ENCODE results near the gene PVALB. TPM values are rescaled to one million over a fixed set of nuclear protein-coding genes. Genes with fewer than 3 reads are reported as not detected.
A peak's percentile ranks its signal among the peaks of the same experiment; 100 is the strongest.

The PVALB gene
- total RNA-seq, 1 donor: not detected

- Histone ChIP-seq H3K4me1 (ENCODE audit: insufficient read depth, low read length) (peaks cover 8% of the 10 kb centered on the region), H3K36me3 (ENCODE audit: insufficient read depth, low read length) (no peaks in the 10 kb centered on the region), H3K4me2 (ENCODE audit: insufficient read depth, low read length) (no peak overlapping the region), H4K20me1 (ENCODE audit: insufficient read depth, low read length) (no peaks in the 10 kb centered on the region), H3K9me3 (ENCODE audit: low read depth, low read length) (no peaks in the 10 kb centered on the region), H3K27ac (ENCODE audit: low read depth, low read length) (no peak overlapping the region), H2AFZ (ENCODE audit: low read length) (no peak overlapping the region), H3K79me2 (ENCODE audit: insufficient read depth, low read length) (no peaks in the 10 kb centered on the region), H3K4me3 (ENCODE audit: insufficient read depth, low read length) (no peak overlapping the region), H3K27me3 (ENCODE audit: insufficient read depth, low read length) (peaks cover 17% of the 10 kb centered on the region)
- TF ChIP-seq CTCF (IDR thresholded peaks at IDR 0.05; ENCODE audit: extremely low read depth, low read depth, low read length): no peak
- no peak for DNase-seq (ENCODE audit: insufficient read length, low spot score, missing footprints)
These were observed 41.3 kb upstream of the PVALB start for GRCh38 chr22:36858156-36858555.

- no peaks in the 10 kb centered on the region for H3K79me2 ChIP-seq (ENCODE audit: insufficient read depth, low read length)
- no peak for TF ChIP-seq CTCF (IDR thresholded peaks at IDR 0.05; ENCODE audit: extremely low read depth, low read depth, low read length)
- H3K27me3 ChIP-seq (ENCODE audit: insufficient read depth, low read length): peaks cover 25% of the 10 kb centered on the region
- H3K36me3 ChIP-seq (ENCODE audit: insufficient read depth, low read length): no peaks in the 10 kb centered on the region
- peak overlapping the region; percentile 23 for H3K4me3 ChIP-seq (ENCODE audit: insufficient read depth, low read length)
- H3K27ac ChIP-seq (ENCODE audit: low read depth, low read length): no peak overlapping the region
- H3K4me1 ChIP-seq (ENCODE audit: insufficient read depth, low read length): peaks cover 8% of the 10 kb centered on the region
- DNase-seq (ENCODE audit: insufficient read length, low spot score, missing footprints): no peak
- H4K20me1 ChIP-seq (ENCODE audit: insufficient read depth, low read length): no peaks in the 10 kb centered on the region
- H3K9me3 ChIP-seq (ENCODE audit: low read depth, low read length): no peaks in the 10 kb centered on the region
- no peak overlapping the region for H2AFZ ChIP-seq (ENCODE audit: low read length)
- peak overlapping the region; percentile 59 for H3K4me2 ChIP-seq (ENCODE audit: insufficient read depth, low read length)
These were observed 39.9 kb upstream of the PVALB start for GRCh38 chr22:36856792-36857135.

DNA sequence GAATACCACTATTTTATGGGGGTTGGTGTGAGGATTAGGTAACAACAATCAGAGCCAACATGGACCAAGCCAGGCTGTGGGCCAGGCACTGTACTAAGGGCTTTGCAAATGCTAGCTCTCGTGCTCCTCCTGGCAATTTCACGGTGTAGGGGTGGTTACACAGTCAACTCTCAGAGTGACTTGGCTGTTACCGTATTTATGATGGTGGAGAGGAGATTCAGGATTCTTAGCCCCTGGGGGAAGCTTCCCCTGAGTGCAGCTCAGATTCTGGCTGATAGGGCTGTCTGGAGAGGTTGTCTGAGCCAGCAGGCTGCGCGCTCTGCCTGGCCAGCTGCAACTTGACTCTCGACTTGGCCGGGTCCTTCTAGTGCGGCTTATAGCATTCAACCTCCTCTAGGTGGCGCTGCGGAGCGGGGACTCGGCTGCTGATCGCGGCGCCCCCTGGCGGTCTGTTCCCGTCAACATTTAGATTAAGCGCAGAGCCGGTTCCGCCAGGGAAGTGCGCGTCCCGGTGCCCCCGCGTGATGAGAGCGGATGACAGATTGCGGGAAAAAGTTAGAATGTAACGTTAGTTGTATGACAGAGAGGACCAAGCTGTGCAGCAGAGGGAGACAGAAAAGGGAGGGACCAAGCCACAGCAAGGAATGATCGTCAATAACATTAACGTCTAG lies 39.4 kb upstream of the PVALB start:
- no peak overlapping the region for H3K27ac ChIP-seq (ENCODE audit: low read depth, low read length)
- H3K36me3 ChIP-seq (ENCODE audit: insufficient read depth, low read length): no peaks in the 10 kb centered on the region
- H3K27me3 ChIP-seq (ENCODE audit: insufficient read depth, low read length): peaks cover 30% of the 10 kb centered on the region
- peak; percentile 96 for DNase-seq (ENCODE audit: insufficient read length, low spot score, missing footprints)
- H2AFZ ChIP-seq (ENCODE audit: low read length): no peak overlapping the region
- TF ChIP-seq CTCF (IDR thresholded peaks at IDR 0.05; ENCODE audit: extremely low read depth, low read depth, low read length): peak; percentile 100
- H3K79me2 ChIP-seq (ENCODE audit: insufficient read depth, low read length): no peaks in the 10 kb centered on the region
- peak overlapping the region; percentile 59 for H3K4me2 ChIP-seq (ENCODE audit: insufficient read depth, low read length)
- H3K9me3 ChIP-seq (ENCODE audit: low read depth, low read length): no peaks in the 10 kb centered on the region
- H3K4me1 ChIP-seq (ENCODE audit: insufficient read depth, low read length): peaks cover 8% of the 10 kb centered on the region
- no peaks in the 10 kb centered on the region for H4K20me1 ChIP-seq (ENCODE audit: insufficient read depth, low read length)
- H3K4me3 ChIP-seq (ENCODE audit: insufficient read depth, low read length): peak overlapping the region; percentile 23

DNA sequence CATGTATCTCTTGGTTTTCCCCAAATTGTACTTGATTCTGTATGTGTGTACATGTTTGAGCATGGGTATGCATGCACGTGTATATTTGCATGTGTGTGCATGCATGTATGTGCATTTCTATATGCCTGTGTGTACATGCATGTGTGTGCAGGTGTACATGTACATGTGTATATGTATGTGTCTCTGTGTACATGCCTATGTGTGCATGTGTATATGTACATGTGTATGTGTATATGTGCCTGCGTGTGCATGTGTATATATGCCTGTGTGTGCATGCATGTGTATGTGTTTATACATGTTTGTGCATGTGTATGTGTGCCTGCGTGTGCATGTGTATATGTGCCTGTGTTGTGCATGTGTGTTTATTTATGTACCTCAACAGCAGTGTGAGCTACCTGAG lies 38.6 kb upstream of the PVALB start:
- Histone ChIP-seq H3K27me3 (ENCODE audit: insufficient read depth, low read length) (peaks cover 36% of the 10 kb centered on the region), H3K36me3 (ENCODE audit: insufficient read depth, low read length) (no peaks in the 10 kb centered on the region), H3K4me2 (ENCODE audit: insufficient read depth, low read length) (no peak overlapping the region), H3K4me3 (ENCODE audit: insufficient read depth, low read length) (no peak overlapping the region), H2AFZ (ENCODE audit: low read length) (no peak overlapping the region), H3K4me1 (ENCODE audit: insufficient read depth, low read length) (peaks cover 8% of the 10 kb centered on the region), H3K79me2 (ENCODE audit: insufficient read depth, low read length) (no peaks in the 10 kb centered on the region), H3K27ac (ENCODE audit: low read depth, low read length) (no peak overlapping the region), H3K9me3 (ENCODE audit: low read depth, low read length) (no peaks in the 10 kb centered on the region), H4K20me1 (ENCODE audit: insufficient read depth, low read length) (no peaks in the 10 kb centered on the region)
- DNase-seq (ENCODE audit: insufficient read length, low spot score, missing footprints): no peak
- no peak for TF ChIP-seq CTCF (IDR thresholded peaks at IDR 0.05; ENCODE audit: extremely low read depth, low read depth, low read length)

All from osteoblast (primary cell).